Hepatocyte (in vitro differentiated cells): ENCODE data around the gene PPFIA4. TPM values are rescaled to one million over a fixed set of nuclear protein-coding genes. Genes with fewer than 3 reads are reported as not detected.

Experiments used
- DNase-seq: peaks from one replicate; pipeline ENCODE4 v3.0.0-alpha.2; 2016; ENCODE audit warnings: low spot score
- H2AFZ ChIP-seq: fragments of 200-600 bp; sonication (generic); 2 replicates; pipeline ENCODE4 v1.6.0; 2016; ENCODE audit warnings: antibody characterized with exemption, mild to moderate bottlenecking
- H3K27ac ChIP-seq: fragments of 200-600 bp; sonication (generic); 2 replicates; pipeline ENCODE4 v1.5.1; 2016; ENCODE audit warnings: mild to moderate bottlenecking
- H3K27me3 ChIP-seq: fragments of 200-600 bp; sonication (generic); 2 replicates; pipeline ENCODE4 v1.6.1; 2016
- H3K36me3 ChIP-seq: fragments of 200-600 bp; sonication (generic); replicated peaks from 2 replicates; pipeline ENCODE4 v1.5.1; 2016; ENCODE audit warnings: low read depth; ENCODE audit not compliant: insufficient read depth
- H3K4me1 ChIP-seq: fragments of 200-600 bp; sonication (generic); 2 replicates; pipeline ENCODE4 v1.5.1; 2016; ENCODE audit warnings: mild to moderate bottlenecking, moderate library complexity; ENCODE audit not compliant: insufficient read depth
- H3K4me2 ChIP-seq: fragments of 200-600 bp; sonication (generic); 2 replicates; pipeline ENCODE4 v1.6.0; 2016
- H3K4me3 ChIP-seq: fragments of 200-600 bp; sonication (generic); 2 replicates; pipeline ENCODE4 v1.5.1; 2016; ENCODE audit warnings: mild to moderate bottlenecking
- H3K79me2 ChIP-seq: fragments of 200-600 bp; sonication (generic); 2 replicates; pipeline ENCODE4 v1.6.0; 2017; ENCODE audit warnings: mild to moderate bottlenecking
- H3K9me2 ChIP-seq: fragments of 200-600 bp; sonication (generic); replicated peaks from 2 replicates; pipeline ENCODE4 v1.6.0; 2017; ENCODE audit warnings: mild to moderate bottlenecking; ENCODE audit not compliant: insufficient read depth
- H3K9me3 ChIP-seq: fragments of 200-600 bp; sonication (generic); 2 replicates; pipeline ENCODE4 v1.5.1; 2016; ENCODE audit warnings: low read depth, mild to moderate bottlenecking
- H4K20me1 ChIP-seq: fragments of 200-600 bp; sonication (generic); 2 replicates; pipeline ENCODE4 v1.6.0; 2016; ENCODE audit warnings: mild to moderate bottlenecking; ENCODE audit not compliant: insufficient read depth, poor library complexity, severe bottlenecking
- EZH2 ChIP-seq: fragments of 200-600 bp; sonication (generic); IDR thresholded peaks from 2 replicates; pipeline ENCODE4 v1.6.1; 2016; ENCODE audit warnings: antibody characterized with exemption, mild to moderate bottlenecking, borderline replicate concordance
- EZH2phosphoT487 ChIP-seq: fragments of 200-600 bp; sonication (generic); IDR thresholded peaks from one replicate; pipeline ENCODE4 v1.6.1; 2018; ENCODE audit warnings: antibody characterized with exemption, mild to moderate bottlenecking, low read depth, moderate library complexity; ENCODE audit not compliant: unreplicated experiment, severe bottlenecking
- WGBS: methylation state at CpG from one replicate; pipeline ENCODE4 v1.1.6; 2016; ENCODE audit warnings: low lambda C conversion rate; ENCODE audit errors: missing lambda C conversion rate; 5-methylcytosine and 5-hydroxymethylcytosine counted together
- polyA plus RNA-seq: library from polyadenylated mRNA; unstranded; fragments of >200 nt; fragmentation: Nextera tagmentation; extraction: Ambion mirVana; gene quantifications from 2 replicates; pipeline ENCODE4 v1.2.1, GENCODE V29; 2016
- total RNA-seq: library from RNA; depleted of rRNA; stranded (reverse); fragments of >200 nt; gene quantifications from 2 replicates; pipeline ENCODE4 v1.2.3, GENCODE V29; 2014
- TF ChIP-seq, protein P1 (sequence below): fragments of 200-600 bp; sonication (generic); IDR thresholded peaks from 2 replicates; pipeline ENCODE4 v1.5.1; 2016; ENCODE audit warnings: antibody characterized with exemption, mild to moderate bottlenecking; ENCODE audit not compliant: poor library complexity

Gene PPFIA4
- total and polyA plus RNA-seq, 2 experiments from 2014 or later: 1.4 to 1.7 TPM

- Histone ChIP-seq H2AFZ (no peak overlapping the region), H3K36me3 (no peaks in the 10 kb centered on the region), H4K20me1 (no peaks in the 10 kb centered on the region), H3K4me3 (no peak overlapping the region), H3K27ac (no peak overlapping the region), H3K9me3 (no peaks in the 10 kb centered on the region), H3K27me3 (peaks cover 25% of the 10 kb centered on the region), H3K4me2 (no peak overlapping the region), H3K9me2 (no peaks in the 10 kb centered on the region), H3K79me2 (no peaks in the 10 kb centered on the region), H3K4me1 (peaks cover 13% of the 10 kb centered on the region)
- TF ChIP-seq EZH2: no peak
- no peak for TF ChIP-seq EZH2phosphoT487
- TF ChIP-seq, protein P1, sequence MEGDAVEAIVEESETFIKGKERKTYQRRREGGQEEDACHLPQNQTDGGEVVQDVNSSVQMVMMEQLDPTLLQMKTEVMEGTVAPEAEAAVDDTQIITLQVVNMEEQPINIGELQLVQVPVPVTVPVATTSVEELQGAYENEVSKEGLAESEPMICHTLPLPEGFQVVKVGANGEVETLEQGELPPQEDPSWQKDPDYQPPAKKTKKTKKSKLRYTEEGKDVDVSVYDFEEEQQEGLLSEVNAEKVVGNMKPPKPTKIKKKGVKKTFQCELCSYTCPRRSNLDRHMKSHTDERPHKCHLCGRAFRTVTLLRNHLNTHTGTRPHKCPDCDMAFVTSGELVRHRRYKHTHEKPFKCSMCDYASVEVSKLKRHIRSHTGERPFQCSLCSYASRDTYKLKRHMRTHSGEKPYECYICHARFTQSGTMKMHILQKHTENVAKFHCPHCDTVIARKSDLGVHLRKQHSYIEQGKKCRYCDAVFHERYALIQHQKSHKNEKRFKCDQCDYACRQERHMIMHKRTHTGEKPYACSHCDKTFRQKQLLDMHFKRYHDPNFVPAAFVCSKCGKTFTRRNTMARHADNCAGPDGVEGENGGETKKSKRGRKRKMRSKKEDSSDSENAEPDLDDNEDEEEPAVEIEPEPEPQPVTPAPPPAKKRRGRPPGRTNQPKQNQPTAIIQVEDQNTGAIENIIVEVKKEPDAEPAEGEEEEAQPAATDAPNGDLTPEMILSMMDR: peak; percentile 41
- 50% methylated on average over 8 of the region's 8 CpGs for WGBS
- no peak for DNase-seq
Measured at GRCh38 chr1:203126151-203126865, 100.0 kb downstream of the PPFIA4 start.

DNA sequence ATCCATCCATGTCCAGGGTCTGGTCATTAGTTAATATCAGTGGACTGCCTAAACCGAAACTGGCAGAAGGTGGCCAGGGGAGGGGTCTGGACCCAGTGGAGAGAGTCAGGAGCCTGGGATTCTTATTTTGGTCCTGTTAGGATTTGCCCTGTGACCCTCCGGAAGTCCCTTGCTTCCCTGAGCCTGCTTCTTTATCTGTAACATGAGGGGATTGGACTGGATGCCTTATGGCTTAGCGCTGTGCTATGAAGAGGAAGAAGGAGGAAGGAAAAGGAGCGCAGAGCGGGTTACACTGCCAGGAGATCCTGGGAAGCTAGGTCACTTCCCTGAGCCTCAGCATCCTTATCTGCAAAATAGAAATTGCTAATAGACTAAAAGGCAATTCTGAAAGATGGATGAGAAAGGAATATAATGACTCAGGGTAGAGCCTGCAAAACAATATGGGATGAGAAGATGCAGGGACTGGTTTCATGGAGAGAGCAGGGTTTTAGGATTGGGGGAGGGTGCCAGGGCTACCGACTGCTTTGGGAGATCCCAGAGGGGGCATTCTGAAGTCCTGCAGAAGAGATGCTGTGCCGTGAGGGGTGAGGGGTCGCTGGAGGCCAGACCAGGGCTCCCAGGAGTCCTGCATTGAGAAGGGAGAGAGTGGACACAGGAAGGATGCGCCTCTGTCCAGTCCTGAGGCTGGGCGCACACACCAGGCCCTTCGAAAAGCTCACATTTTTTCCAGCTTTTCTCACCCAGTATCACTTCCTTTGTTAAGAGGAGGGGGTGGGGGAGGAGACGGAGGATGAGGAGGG is 100.8 kb downstream of the PPFIA4 start:
- peaks cover 13% of the 10 kb centered on the region for H3K4me1 ChIP-seq
- peak overlapping the region; percentile 90 for H3K4me2 ChIP-seq
- no peak for TF ChIP-seq EZH2
- H3K36me3 ChIP-seq: no peaks in the 10 kb centered on the region
- peak overlapping the region; percentile 72 for H2AFZ ChIP-seq
- no peaks in the 10 kb centered on the region for H3K9me3 ChIP-seq
- no peaks in the 10 kb centered on the region for H4K20me1 ChIP-seq
- H3K4me3 ChIP-seq: no peak overlapping the region
- H3K27me3 ChIP-seq: peaks cover 25% of the 10 kb centered on the region
- no peak for DNase-seq
- no peaks in the 10 kb centered on the region for H3K79me2 ChIP-seq
- no peak overlapping the region for H3K27ac ChIP-seq
- no peaks in the 10 kb centered on the region for H3K9me2 ChIP-seq
- WGBS: 39% methylated on average over 11 of the region's 12 CpGs

DNA sequence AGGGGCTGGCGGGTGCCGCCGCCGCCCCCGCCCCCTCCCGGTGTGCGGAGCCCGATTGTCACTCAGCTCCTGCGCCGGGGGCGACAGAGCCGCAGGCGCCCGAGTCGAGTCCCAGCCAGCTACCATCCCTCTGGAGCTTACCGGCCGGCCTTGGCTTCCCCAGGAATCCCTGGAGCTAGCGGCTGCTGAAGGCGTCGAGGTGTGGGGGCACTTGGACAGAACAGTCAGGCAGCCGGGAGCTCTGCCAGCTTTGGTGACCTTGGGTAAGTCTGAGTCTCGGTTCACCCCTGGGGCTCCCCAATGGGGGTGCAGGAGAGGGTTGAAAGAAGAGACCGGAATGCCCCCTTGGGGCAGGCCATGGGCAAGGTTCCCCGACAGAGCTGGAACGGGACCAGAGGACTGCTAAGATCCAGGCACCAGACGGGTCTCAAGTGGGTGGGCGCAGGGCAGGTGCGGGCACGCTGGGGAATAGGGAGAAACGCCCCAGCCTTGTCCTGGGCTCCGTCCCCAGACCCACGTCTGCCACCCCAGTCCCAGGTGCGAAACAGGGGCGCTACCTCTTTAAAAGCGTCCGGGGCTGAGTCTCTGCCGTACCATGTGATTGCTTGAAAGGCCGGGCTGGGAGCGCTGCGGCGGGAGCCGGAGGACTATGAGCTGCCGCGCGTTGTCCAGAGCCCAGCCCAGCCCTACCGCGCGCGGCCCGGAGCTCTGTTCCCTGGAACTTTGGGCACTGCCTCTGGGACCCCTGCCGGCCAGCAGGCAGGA is 101.6 kb downstream of the PPFIA4 start, which contains the start of gene ADORA1:
Gene ADORA1, plus strand, starts transcription at position 61 of the 765 bp plus-strand sequence. CDS start 1,116 bp downstream, outside the sequence.
- TF ChIP-seq EZH2phosphoT487 (no peak), EZH2 (no peak)
- TF ChIP-seq, protein P1: peak; percentile 24
- no peaks in the 10 kb centered on the region for H3K36me3 ChIP-seq
- H3K4me2 ChIP-seq: peak within 1 kb of the TSS; percentile 90
- H3K9me2 ChIP-seq: no peaks in the 10 kb centered on the region
- H3K27ac ChIP-seq: no peak within 1 kb of the TSS
- DNase-seq: peak; percentile 89
- H3K79me2 ChIP-seq: no peaks in the 10 kb centered on the region
- no peaks in the 10 kb centered on the region for H3K9me3 ChIP-seq
- under 1% methylated on average over 35 of the region's 51 CpGs for WGBS
- H3K4me1 ChIP-seq: peaks cover 13% of the 10 kb centered on the region
- peaks cover 25% of the 10 kb centered on the region for H3K27me3 ChIP-seq
- no peaks in the 10 kb centered on the region for H4K20me1 ChIP-seq
- H2AFZ ChIP-seq: peak within 1 kb of the TSS; percentile 72
- peak within 1 kb of the TSS; percentile 15 for H3K4me3 ChIP-seq
